Fibroblast of lung (primary cell): ENCODE measurements around the gene MYCL.
"Not testable (repeated sequence)": the region's sequence is repeated elsewhere in the genome, so short reads cannot be mapped to it uniquely, and the experiment has no call there.

Experiments
- CTCF ChIP-seq, 2 donors: IDR thresholded peaks in 1 of 2; conservative IDR thresholded peaks in 1 of 2; 1 replicate in 1 of 2; 2 replicates in 1 of 2; pipeline ENCODE4 v1.5.1; 2011 to 2012; ENCODE audit warnings: low read length in 2 of 2, control low read depth in 1 of 2, inconsistent platforms in 1 of 2, low read depth in 1 of 2, mild to moderate bottlenecking in 1 of 2
- EZH2 ChIP-seq: IDR thresholded peaks from 2 replicates; pipeline ENCODE4 v1.5.1; 2012; ENCODE audit warnings: low read length, control low read depth, mild to moderate bottlenecking; ENCODE audit errors: missing control alignments

GRCh38 chr1:39913136-39913535, 11.4 kb upstream of the MYCL start:
- not testable (repeated sequence) for TF ChIP-seq CTCF (conservative IDR thresholded peaks at IDR 0.05 in 1 of 2, IDR thresholded peaks at IDR 0.05 in 1 of 2; ENCODE audit: low read depth in 1 of 2, low read length in 2 of 2); EZH2
